Vagina (tissue), 2 donors: Measurements from ENCODE around the gene AGTPBP1.

Experiments used
- POLR2A ChIP-seq, 2 donors: fragments of 450-650 bp; IDR thresholded peaks; one replicate each; pipeline ENCODE4 v1.6.1; 2017; ENCODE audit warnings: antibody characterized with exemption in 2 of 2, mild to moderate bottlenecking in 2 of 2, moderate library complexity in 2 of 2
- POLR2AphosphoS5 ChIP-seq, 2 donors: sonication (generic); formaldehyde crosslinking; IDR thresholded peaks; one replicate each; pipeline ENCODE4 v1.9.0; 2017; ENCODE audit warnings: antibody characterized with exemption in 2 of 2, mild to moderate bottlenecking in 2 of 2, low read depth in 1 of 2; ENCODE audit not compliant: insufficient read depth in 1 of 2
- TF ChIP-seq, protein P1 (sequence below), 3 experiments: fragments of 450-650 bp in 2 of 3; fragments of 200-600 bp in 1 of 3; sonication (generic) in 1 of 3; IDR thresholded peaks; one replicate each; pipeline ENCODE4 v1.5.1; 2017 to 2019; ENCODE audit warnings: antibody characterized with exemption in 3 of 3, mild to moderate bottlenecking in 2 of 3, moderate library complexity in 2 of 3

DNA sequence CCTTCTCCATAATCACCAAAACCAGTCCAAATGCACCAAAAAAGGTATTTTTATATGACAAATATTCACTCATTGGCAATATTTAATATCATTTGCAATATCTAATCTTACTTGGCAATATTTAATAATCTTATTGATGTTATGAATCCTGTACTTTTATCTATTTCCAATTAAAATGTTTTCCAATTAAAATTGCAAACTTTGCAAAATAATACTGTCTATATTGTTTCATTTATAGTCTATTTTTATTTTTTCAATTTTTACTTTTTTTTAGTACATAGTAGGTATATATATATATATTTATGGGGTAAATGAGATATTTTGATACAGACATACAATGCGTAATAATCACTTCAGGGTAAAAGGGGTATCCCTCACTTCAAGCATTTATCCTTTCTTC is 109.9 kb downstream of the AGTPBP1 start:
- TF ChIP-seq, protein P1, sequence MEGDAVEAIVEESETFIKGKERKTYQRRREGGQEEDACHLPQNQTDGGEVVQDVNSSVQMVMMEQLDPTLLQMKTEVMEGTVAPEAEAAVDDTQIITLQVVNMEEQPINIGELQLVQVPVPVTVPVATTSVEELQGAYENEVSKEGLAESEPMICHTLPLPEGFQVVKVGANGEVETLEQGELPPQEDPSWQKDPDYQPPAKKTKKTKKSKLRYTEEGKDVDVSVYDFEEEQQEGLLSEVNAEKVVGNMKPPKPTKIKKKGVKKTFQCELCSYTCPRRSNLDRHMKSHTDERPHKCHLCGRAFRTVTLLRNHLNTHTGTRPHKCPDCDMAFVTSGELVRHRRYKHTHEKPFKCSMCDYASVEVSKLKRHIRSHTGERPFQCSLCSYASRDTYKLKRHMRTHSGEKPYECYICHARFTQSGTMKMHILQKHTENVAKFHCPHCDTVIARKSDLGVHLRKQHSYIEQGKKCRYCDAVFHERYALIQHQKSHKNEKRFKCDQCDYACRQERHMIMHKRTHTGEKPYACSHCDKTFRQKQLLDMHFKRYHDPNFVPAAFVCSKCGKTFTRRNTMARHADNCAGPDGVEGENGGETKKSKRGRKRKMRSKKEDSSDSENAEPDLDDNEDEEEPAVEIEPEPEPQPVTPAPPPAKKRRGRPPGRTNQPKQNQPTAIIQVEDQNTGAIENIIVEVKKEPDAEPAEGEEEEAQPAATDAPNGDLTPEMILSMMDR (IDR thresholded peaks at IDR 0.05) = no peak
- TF ChIP-seq POLR2AphosphoS5 (IDR thresholded peaks at IDR 0.05; ENCODE audit: insufficient read depth in 1 of 2, low read depth in 1 of 2) (no peak), POLR2A (IDR thresholded peaks at IDR 0.05) (no peak)
